H1 (cell line): Measurements from ENCODE around the gene NAMPT. TPM values are rescaled to one million over a fixed set of nuclear protein-coding genes. Genes with fewer than 3 reads are reported as not detected.

Source experiments
- ASH2L ChIP-seq: fragments of 200-600, 300-600 bp; sonication (generic); IDR thresholded peaks from one replicate; pipeline ENCODE4 v1.7.1; 2017; ENCODE audit warnings: low read length
- SIN3A ChIP-seq, 2 experiments: IDR thresholded peaks in 1 of 2; conservative IDR thresholded peaks in 1 of 2; 2 replicates each; pipeline ENCODE4 v1.6.1; 2011 to 2012; ENCODE audit warnings: low read length in 2 of 2, improper control_type of control experiment in 1 of 2, low read depth in 1 of 2, mild to moderate bottlenecking in 1 of 2
- SP2 ChIP-seq: IDR thresholded peaks from 2 replicates; pipeline ENCODE4 v1.6.1; 2012; ENCODE audit warnings: mild to moderate bottlenecking, low read length, inconsistent platforms
- ZNF274 ChIP-seq: IDR thresholded peaks from 2 replicates; pipeline ENCODE4 v1.7.0; 2012; ENCODE audit warnings: low read length, borderline replicate concordance; ENCODE audit errors: extremely low read depth
- polyA plus RNA-seq, 7 experiments: library from polyadenylated mRNA; depleted of rRNA in 3 of 7; stranded (reverse) in 5 of 7; unstranded in 2 of 7; fragments of >200 nt in 5 of 7; fragments of 200-250 nt in 2 of 7; gene quantifications; 1 replicate in 5 of 7; 2 replicates in 1 of 7; 4 replicates in 1 of 7; pipeline versions ENCODE4 v1.2.1 to v1.2.3, GENCODE V29; 2011 to 2013; ENCODE audit warnings: missing spikeins in 2 of 7, mixed read lengths in 2 of 7
- total RNA-seq: library from RNA; stranded (reverse); fragmentation: NEBNext Ultra II Directional; extraction: Animal tissue kit (Norgen Biotek cat#: 25700); gene quantifications from 2 replicates; pipeline ENCODE4 v1.2.1, GENCODE V29; 2021
- TF ChIP-seq, protein P1 (sequence below): fragments of 300-600 bp; sonication (generic); IDR thresholded peaks from 2 replicates; pipeline ENCODE4 v1.7.1; 2012; ENCODE audit warnings: low read length, moderate library complexity, mild to moderate bottlenecking, inconsistent platforms; ENCODE audit not compliant: insufficient replicate concordance

NAMPT gene
- total and polyA plus RNA-seq, 2 of the 8 experiments (the other 6 are each of a cell fraction or from before 2014, with no cell fraction given) = 15.4 to 95.9 TPM

DNA sequence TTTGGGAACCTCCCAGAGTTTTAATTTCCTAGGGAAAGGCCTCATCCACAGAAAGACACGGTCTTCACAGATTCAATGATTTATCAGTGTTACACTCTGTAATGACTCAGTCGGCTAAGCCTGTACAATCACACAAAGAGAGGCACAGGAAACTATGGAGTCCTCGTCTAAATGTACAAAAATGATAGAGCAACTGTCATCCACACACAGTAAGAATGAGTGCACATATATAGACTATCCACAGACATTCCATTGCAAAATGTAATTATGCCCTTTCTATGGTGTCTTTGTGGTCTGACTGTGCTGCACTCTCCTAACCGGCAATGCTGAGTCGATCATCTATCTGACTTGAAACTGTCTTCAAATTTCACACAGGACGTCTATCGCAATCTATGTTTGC, 3.5 kb upstream of the NAMPT start (continued):
- TF ChIP-seq ASH2L (no peak), SP2 (no peak), SIN3A (conservative IDR thresholded peaks at IDR 0.05 in 1 of 2, IDR thresholded peaks at IDR 0.05 in 1 of 2; ENCODE audit: low read depth in 1 of 2, low read length in 2 of 2) (no peak), ZNF274 (no peak)
- TF ChIP-seq, protein P1, sequence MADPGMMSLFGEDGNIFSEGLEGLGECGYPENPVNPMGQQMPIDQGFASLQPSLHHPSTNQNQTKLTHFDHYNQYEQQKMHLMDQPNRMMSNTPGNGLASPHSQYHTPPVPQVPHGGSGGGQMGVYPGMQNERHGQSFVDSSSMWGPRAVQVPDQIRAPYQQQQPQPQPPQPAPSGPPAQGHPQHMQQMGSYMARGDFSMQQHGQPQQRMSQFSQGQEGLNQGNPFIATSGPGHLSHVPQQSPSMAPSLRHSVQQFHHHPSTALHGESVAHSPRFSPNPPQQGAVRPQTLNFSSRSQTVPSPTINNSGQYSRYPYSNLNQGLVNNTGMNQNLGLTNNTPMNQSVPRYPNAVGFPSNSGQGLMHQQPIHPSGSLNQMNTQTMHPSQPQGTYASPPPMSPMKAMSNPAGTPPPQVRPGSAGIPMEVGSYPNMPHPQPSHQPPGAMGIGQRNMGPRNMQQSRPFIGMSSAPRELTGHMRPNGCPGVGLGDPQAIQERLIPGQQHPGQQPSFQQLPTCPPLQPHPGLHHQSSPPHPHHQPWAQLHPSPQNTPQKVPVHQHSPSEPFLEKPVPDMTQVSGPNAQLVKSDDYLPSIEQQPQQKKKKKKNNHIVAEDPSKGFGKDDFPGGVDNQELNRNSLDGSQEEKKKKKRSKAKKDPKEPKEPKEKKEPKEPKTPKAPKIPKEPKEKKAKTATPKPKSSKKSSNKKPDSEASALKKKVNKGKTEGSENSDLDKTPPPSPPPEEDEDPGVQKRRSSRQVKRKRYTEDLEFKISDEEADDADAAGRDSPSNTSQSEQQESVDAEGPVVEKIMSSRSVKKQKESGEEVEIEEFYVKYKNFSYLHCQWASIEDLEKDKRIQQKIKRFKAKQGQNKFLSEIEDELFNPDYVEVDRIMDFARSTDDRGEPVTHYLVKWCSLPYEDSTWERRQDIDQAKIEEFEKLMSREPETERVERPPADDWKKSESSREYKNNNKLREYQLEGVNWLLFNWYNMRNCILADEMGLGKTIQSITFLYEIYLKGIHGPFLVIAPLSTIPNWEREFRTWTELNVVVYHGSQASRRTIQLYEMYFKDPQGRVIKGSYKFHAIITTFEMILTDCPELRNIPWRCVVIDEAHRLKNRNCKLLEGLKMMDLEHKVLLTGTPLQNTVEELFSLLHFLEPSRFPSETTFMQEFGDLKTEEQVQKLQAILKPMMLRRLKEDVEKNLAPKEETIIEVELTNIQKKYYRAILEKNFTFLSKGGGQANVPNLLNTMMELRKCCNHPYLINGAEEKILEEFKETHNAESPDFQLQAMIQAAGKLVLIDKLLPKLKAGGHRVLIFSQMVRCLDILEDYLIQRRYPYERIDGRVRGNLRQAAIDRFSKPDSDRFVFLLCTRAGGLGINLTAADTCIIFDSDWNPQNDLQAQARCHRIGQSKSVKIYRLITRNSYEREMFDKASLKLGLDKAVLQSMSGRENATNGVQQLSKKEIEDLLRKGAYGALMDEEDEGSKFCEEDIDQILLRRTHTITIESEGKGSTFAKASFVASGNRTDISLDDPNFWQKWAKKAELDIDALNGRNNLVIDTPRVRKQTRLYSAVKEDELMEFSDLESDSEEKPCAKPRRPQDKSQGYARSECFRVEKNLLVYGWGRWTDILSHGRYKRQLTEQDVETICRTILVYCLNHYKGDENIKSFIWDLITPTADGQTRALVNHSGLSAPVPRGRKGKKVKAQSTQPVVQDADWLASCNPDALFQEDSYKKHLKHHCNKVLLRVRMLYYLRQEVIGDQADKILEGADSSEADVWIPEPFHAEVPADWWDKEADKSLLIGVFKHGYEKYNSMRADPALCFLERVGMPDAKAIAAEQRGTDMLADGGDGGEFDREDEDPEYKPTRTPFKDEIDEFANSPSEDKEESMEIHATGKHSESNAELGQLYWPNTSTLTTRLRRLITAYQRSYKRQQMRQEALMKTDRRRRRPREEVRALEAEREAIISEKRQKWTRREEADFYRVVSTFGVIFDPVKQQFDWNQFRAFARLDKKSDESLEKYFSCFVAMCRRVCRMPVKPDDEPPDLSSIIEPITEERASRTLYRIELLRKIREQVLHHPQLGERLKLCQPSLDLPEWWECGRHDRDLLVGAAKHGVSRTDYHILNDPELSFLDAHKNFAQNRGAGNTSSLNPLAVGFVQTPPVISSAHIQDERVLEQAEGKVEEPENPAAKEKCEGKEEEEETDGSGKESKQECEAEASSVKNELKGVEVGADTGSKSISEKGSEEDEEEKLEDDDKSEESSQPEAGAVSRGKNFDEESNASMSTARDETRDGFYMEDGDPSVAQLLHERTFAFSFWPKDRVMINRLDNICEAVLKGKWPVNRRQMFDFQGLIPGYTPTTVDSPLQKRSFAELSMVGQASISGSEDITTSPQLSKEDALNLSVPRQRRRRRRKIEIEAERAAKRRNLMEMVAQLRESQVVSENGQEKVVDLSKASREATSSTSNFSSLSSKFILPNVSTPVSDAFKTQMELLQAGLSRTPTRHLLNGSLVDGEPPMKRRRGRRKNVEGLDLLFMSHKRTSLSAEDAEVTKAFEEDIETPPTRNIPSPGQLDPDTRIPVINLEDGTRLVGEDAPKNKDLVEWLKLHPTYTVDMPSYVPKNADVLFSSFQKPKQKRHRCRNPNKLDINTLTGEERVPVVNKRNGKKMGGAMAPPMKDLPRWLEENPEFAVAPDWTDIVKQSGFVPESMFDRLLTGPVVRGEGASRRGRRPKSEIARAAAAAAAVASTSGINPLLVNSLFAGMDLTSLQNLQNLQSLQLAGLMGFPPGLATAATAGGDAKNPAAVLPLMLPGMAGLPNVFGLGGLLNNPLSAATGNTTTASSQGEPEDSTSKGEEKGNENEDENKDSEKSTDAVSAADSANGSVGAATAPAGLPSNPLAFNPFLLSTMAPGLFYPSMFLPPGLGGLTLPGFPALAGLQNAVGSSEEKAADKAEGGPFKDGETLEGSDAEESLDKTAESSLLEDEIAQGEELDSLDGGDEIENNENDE = no peak
